Measurements from ENCODE around the gene MTMR10. TPM values are rescaled to one million over a fixed set of nuclear protein-coding genes. Genes with fewer than 3 reads are reported as not detected.

The MTMR10 gene
- total and polyA plus RNA-seq, 4 donors, result 9.5 to 52.7 (median 21.4) TPM

- DNase-seq (no peak), ATAC-seq (ENCODE audit: insufficient read depth, low FRiP score) (no peak)
- Histone ChIP-seq H3K4me1 (ENCODE audit: control insufficient read depth in 5 of 5, insufficient read depth in 5 of 5, low read length in 5 of 5) (peaks cover 0 to 3% (median 0%) of the 10 kb centered on the region in 5 donors), H3K9ac (ENCODE audit: insufficient read depth in 1 of 2, low read length in 2 of 2) (no peak overlapping the region), H3K9me3 (ENCODE audit: control insufficient read depth in 4 of 4, insufficient read depth in 3 of 4, low read length in 3 of 4) (no peaks in the 10 kb centered on the region), H3K27ac (ENCODE audit: low read depth in 1 of 2, low read length in 1 of 2) (no peak overlapping the region), H3K36me3 (ENCODE audit: control insufficient read depth in 4 of 4, insufficient read depth in 4 of 4, low read length in 4 of 4) (peaks cover 19 to 60% (median 45%) of the 10 kb centered on the region in 4 donors), H3K4me3 (no peak overlapping the region), H3K27me3 (ENCODE audit: control insufficient read depth in 3 of 3, insufficient read depth in 3 of 3, low read length in 2 of 3) (no peaks in the 10 kb centered on the region)
- WGBS, 2 donors, result 97 to 98% methylated on average over 8 of the region's 8 CpGs
- TF ChIP-seq CTCF (IDR thresholded peaks at IDR 0.05; ENCODE audit: control extremely low read depth, extremely low read depth), result no peak
Measured at GRCh38 chr15:30926161-30926560, 65.3 kb downstream of the MTMR10 start.

- WGBS, 2 donors, result 95 to 97% methylated on average over 9 of the region's 9 CpGs
- no peak for DNase-seq
Measured at GRCh38 chr15:30925686-30926085, 65.7 kb downstream of the MTMR10 start.

GRCh38 chr15:30924353-30924752 lies 67.1 kb downstream of the MTMR10 start:
- Histone ChIP-seq H3K4me3 (no peak overlapping the region), H3K27ac (ENCODE audit: low read depth in 1 of 2, low read length in 1 of 2) (no peak overlapping the region), H3K9me3 (ENCODE audit: control insufficient read depth in 4 of 4, insufficient read depth in 3 of 4, low read length in 3 of 4) (no peaks in the 10 kb centered on the region), H3K9ac (ENCODE audit: insufficient read depth in 1 of 2, low read length in 2 of 2) (no peak overlapping the region), H3K27me3 (ENCODE audit: control insufficient read depth in 3 of 3, insufficient read depth in 3 of 3, low read length in 2 of 3) (no peaks in the 10 kb centered on the region), H3K36me3 (ENCODE audit: control insufficient read depth in 4 of 4, insufficient read depth in 4 of 4, low read length in 4 of 4) (peaks cover 10 to 58% (median 44%) of the 10 kb centered on the region in 4 donors), H3K4me1 (ENCODE audit: control insufficient read depth in 5 of 5, insufficient read depth in 5 of 5, low read length in 5 of 5) (peaks cover 0 to 3% (median 0%) of the 10 kb centered on the region in 5 donors)
- no peak for TF ChIP-seq CTCF (IDR thresholded peaks at IDR 0.05; ENCODE audit: control extremely low read depth, extremely low read depth)
- no peak for DNase-seq
- 81 to 88% methylated on average over 5 of the region's 5 CpGs for WGBS, 2 donors
- no peak for ATAC-seq (ENCODE audit: insufficient read depth, low FRiP score)

More at GRCh38 chr15:30925686-30926085, 65.7 kb downstream of the MTMR10 start:
- no peaks in the 10 kb centered on the region for H3K27me3 ChIP-seq (ENCODE audit: control insufficient read depth in 3 of 3, insufficient read depth in 3 of 3, low read length in 2 of 3)
- H3K9me3 ChIP-seq (ENCODE audit: control insufficient read depth in 4 of 4, insufficient read depth in 3 of 4, low read length in 3 of 4), result no peaks in the 10 kb centered on the region
- H3K27ac ChIP-seq (ENCODE audit: low read depth in 1 of 2, low read length in 1 of 2), result no peak overlapping the region
- H3K4me1 ChIP-seq (ENCODE audit: control insufficient read depth in 5 of 5, insufficient read depth in 5 of 5, low read length in 5 of 5), result peaks cover 0 to 3% (median 0%) of the 10 kb centered on the region in 5 donors
- H3K9ac ChIP-seq (ENCODE audit: insufficient read depth in 1 of 2, low read length in 2 of 2), result no peak overlapping the region
- H3K36me3 ChIP-seq (ENCODE audit: control insufficient read depth in 4 of 4, insufficient read depth in 4 of 4, low read length in 4 of 4), result peaks cover 15 to 63% (median 45%) of the 10 kb centered on the region in 4 donors
- no peak for TF ChIP-seq CTCF (IDR thresholded peaks at IDR 0.05; ENCODE audit: control extremely low read depth, extremely low read depth)
- no peak overlapping the region for H3K4me3 ChIP-seq
- ATAC-seq (ENCODE audit: insufficient read depth, low FRiP score), result no peak

- Histone ChIP-seq H3K9me3 (ENCODE audit: control insufficient read depth in 4 of 4, insufficient read depth in 3 of 4, low read length in 3 of 4) (no peaks in the 10 kb centered on the region), H3K27ac (ENCODE audit: low read depth in 1 of 2, low read length in 1 of 2) (peak overlapping the region in 1 of 2 donors; percentile 62), H3K36me3 (ENCODE audit: control insufficient read depth in 4 of 4, insufficient read depth in 4 of 4, low read length in 4 of 4) (peaks cover 10 to 56% (median 44%) of the 10 kb centered on the region in 4 donors), H3K4me3 (no peak overlapping the region), H3K9ac (ENCODE audit: insufficient read depth in 1 of 2, low read length in 2 of 2) (no peak overlapping the region), H3K27me3 (ENCODE audit: control insufficient read depth in 3 of 3, insufficient read depth in 3 of 3, low read length in 2 of 3) (no peaks in the 10 kb centered on the region), H3K4me1 (ENCODE audit: control insufficient read depth in 5 of 5, insufficient read depth in 5 of 5, low read length in 5 of 5) (peaks cover 0 to 3% (median 0%) of the 10 kb centered on the region in 5 donors)
- TF ChIP-seq CTCF (IDR thresholded peaks at IDR 0.05; ENCODE audit: control extremely low read depth, extremely low read depth), result no peak
- WGBS, 2 donors, result 89 to 96% methylated on average over 7 of the region's 7 CpGs
- ATAC-seq (ENCODE audit: insufficient read depth, low FRiP score), result no peak
- no peak for DNase-seq
Measured at GRCh38 chr15:30923429-30923828, 68.0 kb downstream of the MTMR10 start.
